ENCODE data around the gene TTF2. TPM values are rescaled to one million over a fixed set of nuclear protein-coding genes. Genes with fewer than 3 reads are reported as not detected.
A peak's percentile ranks its signal among the peaks of the same experiment; 100 is the strongest.

Gene TTF2
- total and polyA plus RNA-seq, 9 of the 15 experiments (the other 6 are each of a cell fraction or from before 2014, with no cell fraction given): 9.4 to 71.1 (median 42.1) TPM

DNA sequence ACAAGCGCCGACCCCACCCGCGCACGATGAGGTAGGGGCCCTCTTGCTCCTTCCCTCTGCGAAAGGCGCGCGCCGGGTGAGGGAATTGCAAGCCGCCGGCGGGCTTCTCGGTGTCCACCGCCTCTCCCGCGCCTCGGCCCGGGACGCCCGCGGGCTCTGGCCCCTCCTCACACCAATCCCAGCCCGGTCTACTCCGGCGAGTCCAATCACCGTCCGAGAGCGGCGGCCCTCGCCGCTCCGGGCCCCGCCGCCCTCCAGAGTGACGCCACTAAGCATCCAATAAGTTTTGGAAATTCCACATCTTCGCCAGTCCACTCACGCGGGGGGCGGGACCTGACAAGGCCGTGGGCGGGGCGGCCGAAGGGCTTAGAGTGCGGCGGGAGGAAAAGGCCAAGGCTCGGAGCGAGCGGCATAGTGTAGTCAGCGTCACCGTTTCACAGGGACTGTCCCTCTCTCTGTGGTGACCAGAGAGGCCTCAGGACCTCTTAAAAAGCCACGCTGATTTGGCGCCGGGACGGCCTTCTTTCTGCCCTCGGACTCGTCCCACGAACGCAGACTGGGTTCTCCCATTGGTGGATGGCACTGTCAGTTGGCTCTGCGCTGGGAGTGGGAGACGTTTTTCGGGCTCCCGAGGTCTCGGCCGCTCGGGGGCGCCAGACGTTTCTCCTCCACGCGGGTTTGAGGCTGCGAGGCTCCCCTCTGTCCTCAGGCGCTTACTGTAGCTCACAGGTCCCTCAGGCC, 61.6 kb downstream of the TTF2 start, which contains the start of gene TRIM45 (continued):
- TF ChIP-seq, protein P1, sequence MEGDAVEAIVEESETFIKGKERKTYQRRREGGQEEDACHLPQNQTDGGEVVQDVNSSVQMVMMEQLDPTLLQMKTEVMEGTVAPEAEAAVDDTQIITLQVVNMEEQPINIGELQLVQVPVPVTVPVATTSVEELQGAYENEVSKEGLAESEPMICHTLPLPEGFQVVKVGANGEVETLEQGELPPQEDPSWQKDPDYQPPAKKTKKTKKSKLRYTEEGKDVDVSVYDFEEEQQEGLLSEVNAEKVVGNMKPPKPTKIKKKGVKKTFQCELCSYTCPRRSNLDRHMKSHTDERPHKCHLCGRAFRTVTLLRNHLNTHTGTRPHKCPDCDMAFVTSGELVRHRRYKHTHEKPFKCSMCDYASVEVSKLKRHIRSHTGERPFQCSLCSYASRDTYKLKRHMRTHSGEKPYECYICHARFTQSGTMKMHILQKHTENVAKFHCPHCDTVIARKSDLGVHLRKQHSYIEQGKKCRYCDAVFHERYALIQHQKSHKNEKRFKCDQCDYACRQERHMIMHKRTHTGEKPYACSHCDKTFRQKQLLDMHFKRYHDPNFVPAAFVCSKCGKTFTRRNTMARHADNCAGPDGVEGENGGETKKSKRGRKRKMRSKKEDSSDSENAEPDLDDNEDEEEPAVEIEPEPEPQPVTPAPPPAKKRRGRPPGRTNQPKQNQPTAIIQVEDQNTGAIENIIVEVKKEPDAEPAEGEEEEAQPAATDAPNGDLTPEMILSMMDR (IDR thresholded peaks at IDR 0.05 in 2 of 3, conservative IDR thresholded peaks at IDR 0.05 in 1 of 3; ENCODE audit: insufficient read depth in 2 of 3, low read depth in 1 of 3, low read length in 3 of 3): peak; percentile 77 to 88 (median 81)
- peak; percentile 43; the same call in 1 of the 2 replicates for TF ChIP-seq FOSL1 (tag; conservative IDR thresholded peaks at IDR 0.05)
- TF ChIP-seq, protein P2, sequence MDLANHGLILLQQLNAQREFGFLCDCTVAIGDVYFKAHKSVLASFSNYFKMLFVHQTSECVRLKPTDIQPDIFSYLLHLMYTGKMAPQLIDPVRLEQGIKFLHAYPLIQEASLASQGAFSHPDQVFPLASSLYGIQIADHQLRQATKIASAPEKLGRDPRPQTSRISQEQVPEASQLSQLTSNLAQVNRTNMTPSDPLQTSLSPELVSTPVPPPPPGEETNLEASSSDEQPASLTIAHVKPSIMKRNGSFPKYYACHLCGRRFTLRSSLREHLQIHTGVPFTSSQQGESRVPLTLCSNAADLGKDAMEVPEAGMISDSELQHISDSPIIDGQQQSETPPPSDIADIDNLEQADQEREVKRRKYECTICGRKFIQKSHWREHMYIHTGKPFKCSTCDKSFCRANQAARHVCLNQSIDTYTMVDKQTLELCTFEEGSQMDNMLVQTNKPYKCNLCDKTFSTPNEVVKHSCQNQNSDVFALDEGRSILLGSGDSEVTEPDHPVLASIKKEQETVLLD (IDR thresholded peaks at IDR 0.05): peak; percentile 56; the same call in 1 of the 2 replicates
- peak; percentile 89 for TF ChIP-seq LCOR (CRISPR knock-in tag; IDR thresholded peaks at IDR 0.05)
- no peak for TF ChIP-seq PYGO2 (tag; IDR thresholded peaks at IDR 0.05)
- 0 out of 2 replicates have a peak, but pooled peaks have one; percentile 5 for TF ChIP-seq ZNF354B (CRISPR knock-in tag; IDR thresholded peaks at IDR 0.05)
- no peak for TF ChIP-seq NCOA2 (IDR thresholded peaks at IDR 0.05; ENCODE audit: partially characterized antibody in 2 of 2)
- peak; percentile 10; the same call in 1 of the 2 replicates for TF ChIP-seq ARID1B (IDR thresholded peaks at IDR 0.05)
- TF ChIP-seq PML (IDR thresholded peaks at IDR 0.05; ENCODE audit: low read length): peak; percentile 39; the same call in 1 of the 2 replicates
- TF ChIP-seq CBFB (CRISPR knock-in tag; IDR thresholded peaks at IDR 0.05): 0 out of 2 replicates have a peak, but pooled peaks have one; percentile 71
- TF ChIP-seq NR1H2 (CRISPR knock-in tag; IDR thresholded peaks at IDR 0.05): peak; percentile 60
- peak in 1 of 3 experiments; percentile 26 for TF ChIP-seq YY1 (IDR thresholded peaks at IDR 0.05; ENCODE audit: borderline replicate concordance in 1 of 3, control insufficient read depth in 1 of 3, extremely low read depth in 1 of 3, insufficient read depth in 3 of 3, insufficient read length in 1 of 3, insufficient replicate concordance in 2 of 3, low read depth in 1 of 3, low read length in 2 of 3)
- no peak for TF ChIP-seq NCOA4 (IDR thresholded peaks at IDR 0.05; ENCODE audit: partially characterized antibody)
- TF ChIP-seq CXXC5 (CRISPR knock-in tag; IDR thresholded peaks at IDR 0.05): peak; percentile 97
- no peak for TF ChIP-seq RFX7 (CRISPR knock-in tag; IDR thresholded peaks at IDR 0.05)
- TF ChIP-seq CREM (IDR thresholded peaks at IDR 0.05; ENCODE audit: low read depth): peak; percentile 44
- TF ChIP-seq COPS2 (conservative IDR thresholded peaks at IDR 0.05): no peak
- TF ChIP-seq, protein P3, sequence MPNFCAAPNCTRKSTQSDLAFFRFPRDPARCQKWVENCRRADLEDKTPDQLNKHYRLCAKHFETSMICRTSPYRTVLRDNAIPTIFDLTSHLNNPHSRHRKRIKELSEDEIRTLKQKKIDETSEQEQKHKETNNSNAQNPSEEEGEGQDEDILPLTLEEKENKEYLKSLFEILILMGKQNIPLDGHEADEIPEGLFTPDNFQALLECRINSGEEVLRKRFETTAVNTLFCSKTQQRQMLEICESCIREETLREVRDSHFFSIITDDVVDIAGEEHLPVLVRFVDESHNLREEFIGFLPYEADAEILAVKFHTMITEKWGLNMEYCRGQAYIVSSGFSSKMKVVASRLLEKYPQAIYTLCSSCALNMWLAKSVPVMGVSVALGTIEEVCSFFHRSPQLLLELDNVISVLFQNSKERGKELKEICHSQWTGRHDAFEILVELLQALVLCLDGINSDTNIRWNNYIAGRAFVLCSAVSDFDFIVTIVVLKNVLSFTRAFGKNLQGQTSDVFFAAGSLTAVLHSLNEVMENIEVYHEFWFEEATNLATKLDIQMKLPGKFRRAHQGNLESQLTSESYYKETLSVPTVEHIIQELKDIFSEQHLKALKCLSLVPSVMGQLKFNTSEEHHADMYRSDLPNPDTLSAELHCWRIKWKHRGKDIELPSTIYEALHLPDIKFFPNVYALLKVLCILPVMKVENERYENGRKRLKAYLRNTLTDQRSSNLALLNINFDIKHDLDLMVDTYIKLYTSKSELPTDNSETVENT (CRISPR knock-in tag; IDR thresholded peaks at IDR 0.05): no peak
- no peak for TF ChIP-seq NR2C1 (IDR thresholded peaks at IDR 0.05)
- no peak for TF ChIP-seq NR2C1 (tag; IDR thresholded peaks at IDR 0.05)
- TF ChIP-seq SLC30A9 (CRISPR knock-in tag; IDR thresholded peaks at IDR 0.05): no peak
- peak; percentile 74 for TF ChIP-seq CCNT2 (IDR thresholded peaks at IDR 0.05; ENCODE audit: borderline replicate concordance, extremely low read depth, insufficient read length, low read depth, low read length)

All from K562 (cell line).